Endometrial microvascular endothelial cells (primary cell): ENCODE results near the gene HOXB2. TPM values are rescaled to one million over a fixed set of nuclear protein-coding genes. Genes with fewer than 3 reads are reported as not detected.

Experiments used
- in situ Hi-C: cut with HindIII; loops from 2 replicates; pipeline ENCODE4 v1.10.0; 2017; ENCODE audit warnings: low sequenced_read_pairs, low pct_unique_long_range_greater_than_20kb; ENCODE audit errors: inconsistent ontology term
- total RNA-seq: library from RNA; depleted of rRNA; stranded (reverse); fragments of >200 nt; gene quantifications from one replicate; pipeline ENCODE4 v1.2.3, GENCODE V29; 2015; ENCODE audit errors: inconsistent ontology term

HOXB2 gene
- total RNA-seq, 1 donor from 2014 or later: 10.5 TPM

GRCh38 chr17:48556576-48557401, 11.9 kb upstream of the HOXB2 start:
- in situ Hi-C loops: no loop called here

- in situ Hi-C loops: no loop called here
Observed at GRCh38 chr17:48556229-48556575, 11.3 kb upstream of the HOXB2 start.

GRCh38 chr17:48555258-48556228, 10.6 kb upstream of the HOXB2 start:
- in situ Hi-C loops: no loop called here

GRCh38 chr17:48554412-48555257, 9.7 kb upstream of the HOXB2 start:
- in situ Hi-C loops: no loop called here

- in situ Hi-C loops: no loop called here
Observed at GRCh38 chr17:48553826-48554225, 8.9 kb upstream of the HOXB2 start.

- in situ Hi-C loops: no loop called here
Observed at GRCh38 chr17:48553190-48553547, 8.3 kb upstream of the HOXB2 start.

- in situ Hi-C loops: no loop called here
Observed at GRCh38 chr17:48552466-48553189, 7.7 kb upstream of the HOXB2 start.

GRCh38 chr17:48551596-48552465, 6.9 kb upstream of the HOXB2 start:
- in situ Hi-C loops: no loop called here

GRCh38 chr17:48551214-48551555, 6.3 kb upstream of the HOXB2 start:
- in situ Hi-C loops: no loop called here

- in situ Hi-C loops: no loop called here
Observed at GRCh38 chr17:48550502-48551213, 5.7 kb upstream of the HOXB2 start.

- in situ Hi-C loops: no loop called here
Observed at GRCh38 chr17:48549914-48550501, 5.1 kb upstream of the HOXB2 start.

- in situ Hi-C loops: no loop called here
Observed at GRCh38 chr17:48549281-48549630, 4.3 kb upstream of the HOXB2 start.

- in situ Hi-C loops: no loop called here
Observed at GRCh38 chr17:48548523-48549280, 3.8 kb upstream of the HOXB2 start.

GRCh38 chr17:48547808-48548522, 3.1 kb upstream of the HOXB2 start:
- in situ Hi-C loops: no loop called here

- in situ Hi-C loops: no loop called here
Observed at GRCh38 chr17:48546924-48547807, 2.3 kb upstream of the HOXB2 start.
